ENCODE results near the gene OR2B2.
A peak's percentile ranks its signal among the peaks of the same experiment; 100 is the strongest.
"Not testable (repeated sequence)": the region's sequence is repeated elsewhere in the genome, so short reads cannot be mapped to it uniquely, and the experiment has no call there.

OR2B2 gene

GRCh38 chr6:27940766-27941165, 28.6 kb upstream of the OR2B2 start:
- in situ Hi-C loops (cut with HindIII; ENCODE audit: low pct_ligation_motif_present, low sequenced_read_pairs) = no loop called here
- no peak overlapping the region for H3K4me3 ChIP-seq (ENCODE audit: low read depth, low read length)
- H3K36me3 ChIP-seq (replicated peaks) = no peaks in the 10 kb centered on the region
- H3K27ac ChIP-seq = no peak overlapping the region
- H3K27me3 ChIP-seq (replicated peaks) = no peaks in the 10 kb centered on the region
- TF ChIP-seq CTCF (IDR thresholded peaks at IDR 0.05; ENCODE audit: low read depth, low read length, missing control alignments) = no peak
- peak; percentile 3 for DNase-seq

GRCh38 chr6:27931209-27931608, 19.0 kb upstream of the OR2B2 start:
- Histone ChIP-seq H3K4me3 (ENCODE audit: low read depth, low read length) (no peak overlapping the region), H3K27me3 (replicated peaks) (no peaks in the 10 kb centered on the region), H3K36me3 (replicated peaks) (no peaks in the 10 kb centered on the region), H3K27ac (no peak overlapping the region)
- DNase-seq = no peak
- TF ChIP-seq CTCF (IDR thresholded peaks at IDR 0.05; ENCODE audit: low read depth, low read length, missing control alignments) = no peak
- in situ Hi-C loops (cut with HindIII; ENCODE audit: low pct_ligation_motif_present, low sequenced_read_pairs) = no loop called here

- H3K4me3 ChIP-seq (ENCODE audit: low read depth, low read length); H3K27ac ChIP-seq; H3K36me3 ChIP-seq (replicated peaks); DNase-seq; in situ Hi-C loops (cut with HindIII; ENCODE audit: low pct_ligation_motif_present, low sequenced_read_pairs); H3K27me3 ChIP-seq (replicated peaks): not testable (repeated sequence)
These were observed 17.7 kb upstream of the OR2B2 start for GRCh38 chr6:27929930-27930329.

- H3K4me3 ChIP-seq (ENCODE audit: low read depth, low read length); H3K36me3 ChIP-seq (replicated peaks); in situ Hi-C loops (cut with HindIII; ENCODE audit: low pct_ligation_motif_present, low sequenced_read_pairs); H3K27me3 ChIP-seq (replicated peaks); H3K27ac ChIP-seq; DNase-seq: not testable (repeated sequence)
These were observed 15.8 kb upstream of the OR2B2 start for GRCh38 chr6:27928041-27928440.

- no peak overlapping the region for H3K4me3 ChIP-seq (ENCODE audit: low read depth, low read length)
- TF ChIP-seq CTCF (IDR thresholded peaks at IDR 0.05; ENCODE audit: low read depth, low read length, missing control alignments) = no peak
- no peak overlapping the region for H3K27ac ChIP-seq
- no peaks in the 10 kb centered on the region for H3K27me3 ChIP-seq (replicated peaks)
- DNase-seq = no peak
- in situ Hi-C loops (cut with HindIII; ENCODE audit: low pct_ligation_motif_present, low sequenced_read_pairs) = no loop called here
- no peaks in the 10 kb centered on the region for H3K36me3 ChIP-seq (replicated peaks)
These were observed 12.0 kb upstream of the OR2B2 start for GRCh38 chr6:27924179-27924578.

GRCh38 chr6:27922949-27923348, 10.8 kb upstream of the OR2B2 start:
- no peak overlapping the region for H3K4me3 ChIP-seq (ENCODE audit: low read depth, low read length)
- in situ Hi-C loops (cut with HindIII; ENCODE audit: low pct_ligation_motif_present, low sequenced_read_pairs) = no loop called here
- no peaks in the 10 kb centered on the region for H3K36me3 ChIP-seq (replicated peaks)
- no peak for DNase-seq
- no peaks in the 10 kb centered on the region for H3K27me3 ChIP-seq (replicated peaks)
- H3K27ac ChIP-seq = no peak overlapping the region
- TF ChIP-seq CTCF (IDR thresholded peaks at IDR 0.05; ENCODE audit: low read depth, low read length, missing control alignments) = no peak

GRCh38 chr6:27908017-27908416, 4.2 kb downstream of the OR2B2 start:
- Histone ChIP-seq H3K4me3 (ENCODE audit: low read depth, low read length) (no peak overlapping the region), H3K27me3 (replicated peaks) (peaks cover 1% of the 10 kb centered on the region), H3K36me3 (replicated peaks) (no peaks in the 10 kb centered on the region), H3K27ac (no peak overlapping the region)
- no peak for TF ChIP-seq CTCF (IDR thresholded peaks at IDR 0.05; ENCODE audit: low read depth, low read length, missing control alignments)
- DNase-seq = no peak
- in situ Hi-C loops (cut with HindIII; ENCODE audit: low pct_ligation_motif_present, low sequenced_read_pairs) = no loop called here

Measured in brain microvascular endothelial cell (primary cell).